HG03342 (cell line): ENCODE data around the gene SCGB1A1.
"Not testable (repeated sequence)": the region's sequence is repeated elsewhere in the genome, so short reads cannot be mapped to it uniquely, and the experiment has no call there.

Experiments used
- ATAC-seq: cut with Tn5 transposase; IDR thresholded peaks from one replicate; pipeline ENCODE4 v1.9.1; 2021; ENCODE audit warnings: mild to moderate bottlenecking, moderate library complexity; ENCODE audit not compliant: unreplicated experiment

The SCGB1A1 gene

GRCh38 chr11:62446091-62446490 is 27.3 kb downstream of the SCGB1A1 start:
- ATAC-seq: no peak

DNA sequence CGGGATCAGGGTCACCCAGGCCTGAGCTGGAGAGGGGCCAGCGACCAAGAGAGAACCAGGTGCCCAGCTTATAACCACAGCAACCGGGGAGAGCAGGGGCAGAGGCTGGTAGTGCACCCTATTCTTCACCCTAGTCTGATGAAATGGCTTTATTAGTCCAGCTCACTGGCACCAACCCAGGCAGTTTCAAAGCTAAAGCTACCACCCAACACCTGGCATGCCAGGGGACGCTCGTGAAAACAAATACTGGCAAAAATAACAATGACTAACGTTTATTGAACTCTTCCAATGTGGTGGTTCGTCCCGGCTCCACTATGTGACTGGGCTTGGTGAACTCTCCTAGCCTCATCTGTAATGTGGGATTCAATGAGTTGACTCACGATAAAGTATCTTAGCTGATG is 30.6 kb downstream of the SCGB1A1 start:
- no peak for ATAC-seq

DNA sequence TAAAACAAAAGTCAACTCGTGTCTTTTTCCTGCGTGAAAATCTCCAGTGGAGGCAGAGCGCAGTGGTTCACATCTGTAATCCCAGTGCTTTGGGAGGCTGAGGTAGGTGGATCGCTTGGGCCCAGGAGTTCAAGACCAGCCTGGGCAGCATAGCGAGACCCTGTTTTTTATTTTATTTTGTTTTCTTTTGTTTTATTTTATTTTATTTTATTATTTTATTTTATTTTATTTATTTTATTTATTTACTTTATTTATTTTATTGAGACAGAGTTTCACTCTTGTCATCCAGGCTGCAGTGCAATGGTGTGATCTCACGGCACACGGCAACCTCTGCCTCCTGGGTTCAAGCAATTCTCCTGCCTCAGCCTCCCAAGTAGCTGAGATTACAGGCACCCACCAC is 31.1 kb downstream of the SCGB1A1 start:
- not testable (repeated sequence) for ATAC-seq

GRCh38 chr11:62450543-62451240 is 31.9 kb downstream of the SCGB1A1 start:
- ATAC-seq: no peak

GRCh38 chr11:62451241-62451621 is 32.4 kb downstream of the SCGB1A1 start:
- ATAC-seq: no peak

GRCh38 chr11:62452261-62452660 is 33.4 kb downstream of the SCGB1A1 start:
- ATAC-seq: no peak

DNA sequence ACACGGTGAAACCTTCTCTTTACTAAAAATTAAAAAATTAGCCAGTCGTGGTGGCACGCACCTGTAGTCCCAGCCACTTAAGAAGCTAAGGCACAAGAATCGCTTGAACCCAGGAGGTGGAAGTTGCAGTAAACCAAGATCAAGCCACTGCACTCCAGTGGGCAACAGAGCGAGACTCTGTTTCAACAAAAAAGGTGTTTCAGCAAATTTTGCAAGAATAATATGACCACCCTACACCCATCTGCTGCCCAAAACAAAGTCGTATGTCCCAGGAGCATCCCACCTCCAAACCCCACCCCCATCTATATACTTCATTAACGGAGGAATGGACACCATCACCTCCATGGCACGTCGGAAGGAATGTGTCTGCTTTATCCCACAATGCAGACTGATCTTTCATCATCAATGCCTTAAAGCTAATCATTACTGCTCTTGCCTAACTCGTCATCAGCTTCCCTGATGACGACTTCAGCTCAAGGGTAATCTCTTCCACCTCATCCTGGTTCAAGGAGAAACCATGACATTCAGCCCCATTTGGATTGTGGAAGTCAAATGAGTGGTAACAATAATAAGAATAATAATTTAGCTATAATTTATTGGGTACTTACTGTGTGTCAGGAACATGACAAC is 34.1 kb downstream of the SCGB1A1 start:
- no peak for ATAC-seq

DNA sequence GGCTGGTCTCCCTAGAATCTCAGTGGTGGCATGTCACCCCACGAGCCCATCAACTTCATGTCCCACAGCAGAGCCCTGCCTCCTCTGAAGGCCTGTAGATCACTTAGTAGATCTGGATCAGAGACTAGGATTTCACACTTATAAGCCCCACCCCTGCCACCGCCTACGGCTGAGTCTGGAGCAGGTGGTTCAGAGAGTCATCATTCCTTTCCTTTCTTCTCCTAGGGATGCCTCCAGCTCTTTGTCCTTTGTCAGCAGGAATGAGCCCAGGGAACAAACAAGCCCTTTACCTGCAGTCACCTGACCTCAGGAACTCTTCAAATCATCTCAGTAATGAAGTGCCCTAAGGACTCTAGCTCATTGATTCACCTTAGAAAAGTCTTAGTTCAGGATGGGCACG is 37.8 kb downstream of the SCGB1A1 start:
- no peak for ATAC-seq

DNA sequence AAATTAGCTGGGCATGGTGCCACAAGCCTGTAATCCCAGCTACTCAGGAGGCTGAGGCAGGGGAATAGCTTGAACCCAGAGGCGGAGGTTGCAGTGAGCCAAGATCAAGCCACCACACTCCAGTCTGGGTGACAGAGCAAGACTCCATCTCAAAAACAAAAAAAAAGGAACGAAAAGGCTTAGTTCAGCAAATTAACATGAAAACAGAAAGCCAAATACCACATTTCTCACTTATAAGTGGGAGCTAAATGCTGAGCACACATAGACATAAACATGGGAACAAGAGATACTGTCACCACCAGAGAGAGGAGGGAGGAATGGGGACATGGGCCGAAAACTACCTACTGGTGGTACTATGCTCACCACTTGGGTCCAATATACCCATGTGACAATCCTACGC is 38.6 kb downstream of the SCGB1A1 start:
- no peak for ATAC-seq

DNA sequence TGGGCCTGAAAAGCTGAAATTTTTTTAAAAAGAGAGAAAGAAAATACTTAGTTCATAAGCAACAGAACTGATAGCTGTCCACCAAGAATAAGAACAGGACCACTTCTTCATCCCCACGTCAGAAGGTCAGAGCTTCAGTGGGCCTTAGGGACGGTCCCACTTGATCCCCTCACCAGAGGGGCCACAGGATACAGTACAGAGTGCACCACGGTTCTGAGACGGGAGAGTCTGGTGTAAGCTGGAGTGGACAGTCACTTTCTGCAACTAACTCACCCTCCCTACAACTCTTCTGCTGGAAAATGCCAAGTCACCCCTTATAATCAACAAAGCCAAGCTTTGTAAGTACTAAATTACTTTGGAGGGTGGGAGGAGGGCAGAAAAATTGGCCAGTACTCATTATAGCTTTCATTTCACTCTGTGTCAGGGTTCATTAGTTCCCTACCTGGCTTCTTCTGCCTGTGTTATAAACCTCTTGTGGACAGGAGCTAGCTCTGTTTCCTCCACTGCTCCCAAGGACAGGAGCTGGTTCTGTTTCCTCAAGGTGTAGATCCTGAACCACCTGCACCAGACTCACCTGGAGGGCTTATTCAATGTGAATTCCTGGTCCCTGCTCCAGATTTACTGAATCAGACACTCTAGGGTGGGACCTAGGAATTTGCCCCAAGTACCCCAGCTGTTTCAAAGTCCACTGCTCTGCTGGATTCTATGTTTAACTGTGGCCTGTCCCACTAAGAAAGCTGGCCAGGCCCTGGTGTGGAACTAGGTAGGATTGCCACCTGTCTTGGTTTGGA is 39.6 kb downstream of the SCGB1A1 start:
- no peak for ATAC-seq

GRCh38 chr11:62459080-62459479 is 40.2 kb downstream of the SCGB1A1 start:
- no peak for ATAC-seq

DNA sequence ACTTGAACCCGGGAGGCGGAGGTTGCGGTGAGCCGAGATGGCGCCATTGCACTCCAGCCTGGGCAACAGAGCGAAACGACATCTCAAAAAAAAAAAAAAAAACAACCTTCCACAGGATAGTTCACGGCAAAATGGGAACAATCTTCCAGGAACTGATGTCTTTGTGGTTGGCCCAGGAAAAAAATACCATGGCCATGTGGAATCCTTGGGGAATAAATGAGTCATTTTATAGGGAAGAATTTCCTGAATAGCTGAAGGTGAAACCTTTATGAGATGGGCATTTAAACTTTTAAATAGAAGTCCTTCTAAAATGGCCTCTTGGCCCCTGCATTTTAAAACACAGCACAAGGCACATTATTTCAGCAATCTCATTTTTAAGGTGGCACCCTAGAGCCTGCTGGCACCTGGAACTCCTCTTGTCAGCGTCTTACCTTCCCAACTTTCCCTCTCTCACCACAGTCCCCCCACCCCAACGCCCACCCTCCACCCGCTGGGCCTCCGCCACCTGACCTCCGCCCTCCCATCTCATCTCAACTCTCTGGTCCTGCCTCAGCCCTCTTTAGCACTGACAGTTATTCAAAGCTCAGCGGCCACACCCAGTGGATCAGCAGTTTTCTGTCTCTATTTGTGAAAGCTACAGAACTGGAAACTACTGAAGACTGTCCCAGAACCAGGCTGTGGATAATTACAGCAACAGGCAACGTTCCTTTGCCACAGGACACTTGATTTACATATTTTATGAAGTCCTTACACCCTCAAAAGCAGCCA is 43.1 kb downstream of the SCGB1A1 start:
- no peak for ATAC-seq

DNA sequence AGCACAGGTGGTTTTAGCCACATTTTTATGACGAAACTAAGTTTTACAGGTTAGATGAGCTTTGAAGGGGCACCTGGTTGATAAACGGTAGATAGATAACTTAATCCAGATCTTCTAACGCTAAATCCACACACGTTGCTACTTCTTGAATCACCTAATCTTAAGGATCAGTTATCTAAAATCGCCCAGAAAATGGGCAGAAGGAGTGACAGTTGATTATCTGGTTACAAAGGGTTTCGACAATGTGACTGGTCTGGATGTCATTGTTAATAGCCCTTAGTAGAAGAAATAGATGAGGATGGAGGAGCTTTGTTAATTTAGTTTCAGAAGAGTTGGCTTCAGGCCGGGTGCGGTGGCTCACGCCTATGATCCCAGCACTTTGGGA is 43.7 kb downstream of the SCGB1A1 start:
- no peak for ATAC-seq

- no peak for ATAC-seq
Measured at GRCh38 chr11:62463121-62463542, 44.3 kb downstream of the SCGB1A1 start.

DNA sequence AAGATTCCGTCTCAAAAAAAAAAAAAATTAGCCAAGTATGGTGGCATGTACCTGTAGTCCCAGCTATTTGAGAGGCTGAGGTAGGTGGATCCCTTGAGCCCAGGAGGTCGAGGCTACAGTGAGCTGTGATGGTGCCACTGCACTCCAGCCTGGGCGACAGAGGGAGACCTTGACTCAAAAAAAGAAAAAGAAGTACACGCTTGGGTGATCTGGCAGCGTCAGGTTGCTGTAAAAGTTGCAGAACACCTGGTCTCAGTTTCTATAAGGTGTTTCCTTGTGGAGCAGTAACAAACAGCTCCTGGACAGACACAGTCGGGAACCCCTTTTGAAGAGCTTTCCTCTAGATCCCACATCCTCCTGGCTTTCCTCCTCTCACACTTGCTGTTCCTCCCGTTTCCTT is 45.8 kb downstream of the SCGB1A1 start:
- no peak for ATAC-seq

DNA sequence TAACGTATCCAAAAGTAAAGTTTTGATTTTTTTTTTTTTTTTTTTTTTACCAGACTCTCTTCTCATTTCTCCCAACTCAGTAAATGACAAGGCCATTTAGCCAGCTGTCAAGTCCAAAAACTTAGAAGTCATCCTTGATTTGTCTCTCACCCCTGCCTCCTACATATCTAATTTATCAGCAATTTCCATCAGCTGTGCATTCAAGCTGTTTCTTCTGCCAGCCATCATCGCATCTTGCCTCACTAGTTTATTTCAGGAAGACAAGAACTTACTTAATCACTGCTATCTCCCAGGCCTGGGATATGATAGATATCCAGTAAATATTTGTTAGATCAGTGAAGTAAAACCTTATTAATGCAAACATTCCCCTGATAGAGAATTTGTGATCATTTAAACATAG is 47.6 kb downstream of the SCGB1A1 start:
- no peak for ATAC-seq

GRCh38 chr11:62468577-62468976 is 49.7 kb downstream of the SCGB1A1 start:
- ATAC-seq: no peak

DNA sequence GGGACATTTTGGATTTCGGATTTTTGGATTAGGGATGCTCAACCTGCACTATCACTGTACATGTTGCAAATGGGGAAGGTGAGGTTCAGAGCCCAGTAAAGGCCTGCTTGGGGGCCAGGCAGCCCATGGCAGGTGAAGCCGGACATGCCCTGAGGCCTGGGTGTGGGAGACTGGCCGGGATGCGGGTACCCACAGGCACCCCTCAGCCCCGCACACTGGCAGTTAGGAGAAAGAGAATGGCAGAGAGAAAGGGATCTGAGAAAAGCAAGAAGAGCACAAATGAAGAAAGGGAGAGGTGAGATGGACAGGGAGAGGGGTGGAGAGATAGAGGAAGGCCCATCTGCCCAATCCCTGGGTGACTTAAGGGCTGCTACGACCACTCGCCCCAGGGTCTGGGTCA is 52.8 kb downstream of the SCGB1A1 start:
- ATAC-seq: no peak

- ATAC-seq: no peak
Measured at GRCh38 chr11:62472063-62472884, 53.4 kb downstream of the SCGB1A1 start.
